WTC11 (cell line): ENCODE data around the gene TRIM47. TPM values are rescaled to one million over a fixed set of nuclear protein-coding genes. Genes with fewer than 3 reads are reported as not detected.
A peak's percentile ranks its signal among the peaks of the same experiment; 100 is the strongest.

Source experiments
- ATAC-seq: fragments of 200-7000 bp; cut with Tn5 transposase; 2 replicates; pipeline ENCODE4 v1.10.0; 2021; ENCODE audit warnings: mild to moderate bottlenecking, moderate library complexity
- CTCF ChIA-PET: fragments of 300-600 bp; sonication (Branson Sonifier 250); formaldehyde crosslinking; loops from one replicate; lab custom pipeline; 2021; ENCODE audit warnings: antibody characterized with exemption; lab: Charles Lee
- POLR2A ChIA-PET: fragments of 350-600 bp; sonication (Branson Sonifier 250); formaldehyde crosslinking; loops from one replicate; lab custom pipeline; 2021; ENCODE audit warnings: antibody characterized with exemption; lab: Charles Lee
- DNase-seq: peaks from one replicate; pipeline ENCODE4 v3.0.0; 2021; ENCODE audit warnings: low spot score
- H3K27ac Mint-ChIP-seq: 2 replicates; pipeline ENCODE4 v1.8.0; 2021; ENCODE audit warnings: mixed read lengths
- H3K27me3 Mint-ChIP-seq: 2 replicates; pipeline ENCODE4 v1.8.0; 2021; ENCODE audit warnings: low read depth, mild to moderate bottlenecking, moderate library complexity, mixed read lengths
- H3K36me3 Mint-ChIP-seq: 2 replicates; pipeline ENCODE4 v1.8.0; 2021; ENCODE audit warnings: mixed read lengths
- H3K4me1 Mint-ChIP-seq: 2 replicates; pipeline ENCODE4 v1.8.0; 2022; ENCODE audit warnings: mixed read lengths
- H3K4me3 Mint-ChIP-seq: 2 replicates; pipeline ENCODE4 v1.8.0; 2021; ENCODE audit warnings: mild to moderate bottlenecking, moderate library complexity, mixed read lengths
- H3K9me3 Mint-ChIP-seq: 2 replicates; pipeline ENCODE4 v1.8.0; 2021; ENCODE audit warnings: mixed read lengths
- ATF1 ChIP-seq: sonication (generic); formaldehyde crosslinking; IDR thresholded peaks from 2 replicates; pipeline ENCODE4 v1.8.1; 2023; ENCODE audit warnings: mild to moderate bottlenecking, moderate library complexity, missing genetic modification reagents
- CREM ChIP-seq: sonication (generic); formaldehyde crosslinking; IDR thresholded peaks from 2 replicates; pipeline ENCODE4 v1.8.1; 2022; ENCODE audit warnings: mild to moderate bottlenecking, missing genetic modification reagents, moderate library complexity
- FOXP1 ChIP-seq: sonication (generic); formaldehyde crosslinking; IDR thresholded peaks from 2 replicates; pipeline ENCODE4 v1.8.0; 2022; ENCODE audit warnings: missing genetic modification reagents, mild to moderate bottlenecking, moderate library complexity, borderline replicate concordance
- HMGA2 ChIP-seq: fragments of 250-450 bp; sonication (Bioruptor Pico); IDR thresholded peaks from 2 replicates; pipeline ENCODE4 v1.4.0; 2021; ENCODE audit warnings: mild to moderate bottlenecking, moderate library complexity
- SMAD3 ChIP-seq: sonication (generic); formaldehyde crosslinking; IDR thresholded peaks from 2 replicates; pipeline ENCODE4 v1.8.0; 2022; ENCODE audit warnings: missing genetic modification reagents, mild to moderate bottlenecking, borderline replicate concordance
- ZNF121 ChIP-seq: sonication (generic); formaldehyde crosslinking; IDR thresholded peaks from 2 replicates; pipeline ENCODE4 v1.8.0; 2023; ENCODE audit warnings: missing genetic modification reagents
- ZNF423 ChIP-seq: fragments of 250-450 bp; sonication (Bioruptor Pico); IDR thresholded peaks from 2 replicates; pipeline ENCODE4 v2.1.2; 2022; ENCODE audit warnings: mild to moderate bottlenecking, moderate library complexity
- total RNA-seq: library from RNA; stranded (reverse); gene quantifications from 3 replicates; pipeline ENCODE4 v1.2.3, GENCODE V29; 2021
- TF ChIP-seq, protein P1 (sequence below): fragments of 250-450 bp; sonication (Bioruptor Pico); IDR thresholded peaks from 2 replicates; pipeline ENCODE4 v1.9.0; 2021; ENCODE audit warnings: mild to moderate bottlenecking
- TF ChIP-seq, protein P2 (sequence below): sonication (generic); formaldehyde crosslinking; IDR thresholded peaks from 2 replicates; pipeline ENCODE4 v1.8.0; 2023; ENCODE audit warnings: missing genetic modification reagents
- TF ChIP-seq, protein P3 (sequence below): sonication (generic); formaldehyde crosslinking; IDR thresholded peaks from 2 replicates; pipeline ENCODE4 v1.8.1; 2023; ENCODE audit warnings: mild to moderate bottlenecking, moderate library complexity, missing genetic modification reagents
- TF ChIP-seq, protein P4 (sequence below): sonication (generic); formaldehyde crosslinking; IDR thresholded peaks from 2 replicates; pipeline ENCODE4 v1.8.1; 2022; ENCODE audit warnings: mild to moderate bottlenecking, moderate library complexity, missing genetic modification reagents
- TF ChIP-seq, protein P5 (sequence below): sonication (generic); formaldehyde crosslinking; IDR thresholded peaks from 2 replicates; pipeline ENCODE4 v1.8.0; 2023; ENCODE audit warnings: mild to moderate bottlenecking, missing genetic modification reagents
- TF ChIP-seq, protein P6 (sequence below): sonication (generic); formaldehyde crosslinking; IDR thresholded peaks from 2 replicates; pipeline ENCODE4 v1.8.1; 2022; ENCODE audit warnings: missing genetic modification reagents, borderline replicate concordance

Gene TRIM47
- total RNA-seq, 1 experiment from 2014 or later, result 10.0 TPM

DNA sequence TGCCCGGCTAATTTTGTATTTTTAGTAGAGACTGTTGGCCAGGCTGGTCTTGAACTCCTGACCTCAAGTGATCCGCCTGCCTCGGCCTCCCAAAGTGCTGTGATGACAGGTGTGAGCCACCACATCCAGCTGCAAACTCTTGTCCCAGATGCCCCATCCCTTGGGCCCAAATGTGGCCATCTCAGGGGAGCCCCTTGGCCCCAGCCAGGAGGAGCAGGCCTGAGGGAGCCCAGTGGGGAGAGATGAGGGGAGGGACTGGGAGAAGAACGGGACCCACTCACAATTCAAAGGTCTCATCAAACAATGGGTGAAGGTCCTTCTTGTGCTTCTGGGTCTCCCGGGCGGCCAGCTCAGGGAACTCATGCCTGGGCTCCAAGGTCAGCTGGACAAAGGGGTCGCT, 48.6 kb downstream of the TRIM47 start (continued):
- TF ChIP-seq CREM (CRISPR knock-in tag), result no peak
- TF ChIP-seq, protein P1, sequence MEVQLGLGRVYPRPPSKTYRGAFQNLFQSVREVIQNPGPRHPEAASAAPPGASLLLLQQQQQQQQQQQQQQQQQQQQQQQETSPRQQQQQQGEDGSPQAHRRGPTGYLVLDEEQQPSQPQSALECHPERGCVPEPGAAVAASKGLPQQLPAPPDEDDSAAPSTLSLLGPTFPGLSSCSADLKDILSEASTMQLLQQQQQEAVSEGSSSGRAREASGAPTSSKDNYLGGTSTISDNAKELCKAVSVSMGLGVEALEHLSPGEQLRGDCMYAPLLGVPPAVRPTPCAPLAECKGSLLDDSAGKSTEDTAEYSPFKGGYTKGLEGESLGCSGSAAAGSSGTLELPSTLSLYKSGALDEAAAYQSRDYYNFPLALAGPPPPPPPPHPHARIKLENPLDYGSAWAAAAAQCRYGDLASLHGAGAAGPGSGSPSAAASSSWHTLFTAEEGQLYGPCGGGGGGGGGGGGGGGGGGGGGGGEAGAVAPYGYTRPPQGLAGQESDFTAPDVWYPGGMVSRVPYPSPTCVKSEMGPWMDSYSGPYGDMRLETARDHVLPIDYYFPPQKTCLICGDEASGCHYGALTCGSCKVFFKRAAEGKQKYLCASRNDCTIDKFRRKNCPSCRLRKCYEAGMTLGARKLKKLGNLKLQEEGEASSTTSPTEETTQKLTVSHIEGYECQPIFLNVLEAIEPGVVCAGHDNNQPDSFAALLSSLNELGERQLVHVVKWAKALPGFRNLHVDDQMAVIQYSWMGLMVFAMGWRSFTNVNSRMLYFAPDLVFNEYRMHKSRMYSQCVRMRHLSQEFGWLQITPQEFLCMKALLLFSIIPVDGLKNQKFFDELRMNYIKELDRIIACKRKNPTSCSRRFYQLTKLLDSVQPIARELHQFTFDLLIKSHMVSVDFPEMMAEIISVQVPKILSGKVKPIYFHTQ (CRISPR knock-in tag), result no peak

DNA sequence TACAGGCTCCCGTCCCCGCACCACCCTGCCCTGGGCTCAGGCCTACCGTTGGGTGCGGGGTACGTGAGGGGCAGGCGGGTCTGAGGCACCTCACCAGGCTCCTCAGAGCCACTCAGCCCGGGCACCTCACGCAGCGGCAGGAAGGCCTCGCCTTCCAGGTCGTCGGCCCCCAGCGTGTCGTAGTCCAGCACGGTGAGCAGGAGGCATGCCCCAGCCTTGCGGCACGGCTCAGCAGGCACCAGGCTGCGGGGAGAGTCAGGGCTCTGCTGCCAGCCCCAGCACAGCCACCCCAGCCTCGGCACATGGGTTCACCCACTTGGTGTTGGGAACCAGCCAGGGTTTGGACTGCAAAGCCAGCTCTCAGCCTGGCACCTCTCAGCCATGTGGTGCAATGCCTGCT, 49.6 kb downstream of the TRIM47 start:
- Mint-ChIP-seq H3K4me1 (peaks cover 35% of the 10 kb centered on the region), H3K4me3 (no peak overlapping the region), H3K27ac (no peak overlapping the region), H3K9me3 (no peaks in the 10 kb centered on the region), H3K27me3 (no peaks in the 10 kb centered on the region), H3K36me3 (peaks cover 5% of the 10 kb centered on the region; the same call in 1 of the 2 replicates)
- no peak for DNase-seq
- CTCF ChIA-PET, result interaction anchor here (0.7 to 5.5 kb wide), 13 partner anchors 8 to 86 kb away, joined by 4 to 180 read pairs (median 22); partner anchors contain the start of genes GALK1, TRIM47, TRIM65 and UNC13D
- ATAC-seq, result no peak
- TF ChIP-seq ATF1 (CRISPR knock-in tag) (0 out of 2 replicates have a peak, but pooled peaks have one; percentile 25), FOXP1 (CRISPR knock-in tag) (0 out of 2 replicates have a peak, but pooled peaks have one; percentile 40), SMAD3 (CRISPR knock-in tag) (no peak), HMGA2 (CRISPR knock-in tag) (no peak)
- TF ChIP-seq, protein P2, sequence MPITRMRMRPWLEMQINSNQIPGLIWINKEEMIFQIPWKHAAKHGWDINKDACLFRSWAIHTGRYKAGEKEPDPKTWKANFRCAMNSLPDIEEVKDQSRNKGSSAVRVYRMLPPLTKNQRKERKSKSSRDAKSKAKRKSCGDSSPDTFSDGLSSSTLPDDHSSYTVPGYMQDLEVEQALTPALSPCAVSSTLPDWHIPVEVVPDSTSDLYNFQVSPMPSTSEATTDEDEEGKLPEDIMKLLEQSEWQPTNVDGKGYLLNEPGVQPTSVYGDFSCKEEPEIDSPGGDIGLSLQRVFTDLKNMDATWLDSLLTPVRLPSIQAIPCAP (CRISPR knock-in tag), result peak; percentile 71; the same call in 1 of the 2 replicates
- POLR2A ChIA-PET, result interaction anchor here (0.6 to 1.0 kb wide), 2 partner anchors 44 to 51 kb away, joined by 3 read pairs; partner anchors contain the start of gene UNK

DNA sequence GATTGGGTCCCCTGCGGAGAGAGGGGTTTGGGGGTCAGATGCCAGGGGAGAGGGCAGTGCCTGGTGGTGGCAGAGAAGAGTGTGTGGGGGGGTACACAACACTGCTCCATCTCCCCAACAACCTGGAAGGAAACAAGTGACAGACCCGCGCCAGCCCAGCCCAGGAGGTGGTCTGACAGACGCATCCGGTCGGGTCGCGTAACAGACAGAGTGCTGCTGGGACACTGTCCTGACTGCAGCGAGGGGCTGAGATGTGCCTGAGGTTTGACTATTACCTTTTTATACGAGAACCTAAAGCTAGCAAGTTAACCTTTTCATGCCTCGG, 50.3 kb downstream of the TRIM47 start:
- H3K4me3 Mint-ChIP-seq, result peak overlapping the region; percentile 47
- peaks cover 5% of the 10 kb centered on the region; the same call in 1 of the 2 replicates for H3K36me3 Mint-ChIP-seq
- TF ChIP-seq, protein P3, sequence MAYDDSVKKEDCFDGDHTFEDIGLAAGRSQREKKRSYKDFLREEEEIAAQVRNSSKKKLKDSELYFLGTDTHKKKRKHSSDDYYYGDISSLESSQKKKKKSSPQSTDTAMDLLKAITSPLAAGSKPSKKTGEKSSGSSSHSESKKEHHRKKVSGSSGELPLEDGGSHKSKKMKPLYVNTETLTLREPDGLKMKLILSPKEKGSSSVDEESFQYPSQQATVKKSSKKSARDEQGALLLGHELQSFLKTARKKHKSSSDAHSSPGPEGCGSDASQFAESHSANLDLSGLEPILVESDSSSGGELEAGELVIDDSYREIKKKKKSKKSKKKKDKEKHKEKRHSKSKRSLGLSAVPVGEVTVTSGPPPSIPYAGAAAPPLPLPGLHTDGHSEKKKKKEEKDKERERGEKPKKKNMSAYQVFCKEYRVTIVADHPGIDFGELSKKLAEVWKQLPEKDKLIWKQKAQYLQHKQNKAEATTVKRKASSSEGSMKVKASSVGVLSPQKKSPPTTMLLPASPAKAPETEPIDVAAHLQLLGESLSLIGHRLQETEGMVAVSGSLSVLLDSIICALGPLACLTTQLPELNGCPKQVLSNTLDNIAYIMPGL (CRISPR knock-in tag), result peak; percentile 1; the same call in 1 of the 2 replicates
- TF ChIP-seq ZNF423 (CRISPR knock-in tag) (no peak; the same call in 1 of the 2 replicates), ZNF121 (CRISPR knock-in tag) (no peak), ATF1 (CRISPR knock-in tag) (0 out of 2 replicates have a peak, but pooled peaks have one; percentile 15)
- TF ChIP-seq, protein P4, sequence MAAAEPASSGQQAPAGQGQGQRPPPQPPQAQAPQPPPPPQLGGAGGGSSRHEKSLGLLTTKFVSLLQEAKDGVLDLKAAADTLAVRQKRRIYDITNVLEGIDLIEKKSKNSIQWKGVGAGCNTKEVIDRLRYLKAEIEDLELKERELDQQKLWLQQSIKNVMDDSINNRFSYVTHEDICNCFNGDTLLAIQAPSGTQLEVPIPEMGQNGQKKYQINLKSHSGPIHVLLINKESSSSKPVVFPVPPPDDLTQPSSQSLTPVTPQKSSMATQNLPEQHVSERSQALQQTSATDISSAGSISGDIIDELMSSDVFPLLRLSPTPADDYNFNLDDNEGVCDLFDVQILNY (CRISPR knock-in tag), result no peak
- TF ChIP-seq, protein P5, sequence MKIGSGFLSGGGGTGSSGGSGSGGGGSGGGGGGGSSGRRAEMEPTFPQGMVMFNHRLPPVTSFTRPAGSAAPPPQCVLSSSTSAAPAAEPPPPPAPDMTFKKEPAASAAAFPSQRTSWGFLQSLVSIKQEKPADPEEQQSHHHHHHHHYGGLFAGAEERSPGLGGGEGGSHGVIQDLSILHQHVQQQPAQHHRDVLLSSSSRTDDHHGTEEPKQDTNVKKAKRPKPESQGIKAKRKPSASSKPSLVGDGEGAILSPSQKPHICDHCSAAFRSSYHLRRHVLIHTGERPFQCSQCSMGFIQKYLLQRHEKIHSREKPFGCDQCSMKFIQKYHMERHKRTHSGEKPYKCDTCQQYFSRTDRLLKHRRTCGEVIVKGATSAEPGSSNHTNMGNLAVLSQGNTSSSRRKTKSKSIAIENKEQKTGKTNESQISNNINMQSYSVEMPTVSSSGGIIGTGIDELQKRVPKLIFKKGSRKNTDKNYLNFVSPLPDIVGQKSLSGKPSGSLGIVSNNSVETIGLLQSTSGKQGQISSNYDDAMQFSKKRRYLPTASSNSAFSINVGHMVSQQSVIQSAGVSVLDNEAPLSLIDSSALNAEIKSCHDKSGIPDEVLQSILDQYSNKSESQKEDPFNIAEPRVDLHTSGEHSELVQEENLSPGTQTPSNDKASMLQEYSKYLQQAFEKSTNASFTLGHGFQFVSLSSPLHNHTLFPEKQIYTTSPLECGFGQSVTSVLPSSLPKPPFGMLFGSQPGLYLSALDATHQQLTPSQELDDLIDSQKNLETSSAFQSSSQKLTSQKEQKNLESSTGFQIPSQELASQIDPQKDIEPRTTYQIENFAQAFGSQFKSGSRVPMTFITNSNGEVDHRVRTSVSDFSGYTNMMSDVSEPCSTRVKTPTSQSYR (CRISPR knock-in tag), result 0 out of 2 replicates have a peak, but pooled peaks have one; percentile 4
- TF ChIP-seq, protein P6, sequence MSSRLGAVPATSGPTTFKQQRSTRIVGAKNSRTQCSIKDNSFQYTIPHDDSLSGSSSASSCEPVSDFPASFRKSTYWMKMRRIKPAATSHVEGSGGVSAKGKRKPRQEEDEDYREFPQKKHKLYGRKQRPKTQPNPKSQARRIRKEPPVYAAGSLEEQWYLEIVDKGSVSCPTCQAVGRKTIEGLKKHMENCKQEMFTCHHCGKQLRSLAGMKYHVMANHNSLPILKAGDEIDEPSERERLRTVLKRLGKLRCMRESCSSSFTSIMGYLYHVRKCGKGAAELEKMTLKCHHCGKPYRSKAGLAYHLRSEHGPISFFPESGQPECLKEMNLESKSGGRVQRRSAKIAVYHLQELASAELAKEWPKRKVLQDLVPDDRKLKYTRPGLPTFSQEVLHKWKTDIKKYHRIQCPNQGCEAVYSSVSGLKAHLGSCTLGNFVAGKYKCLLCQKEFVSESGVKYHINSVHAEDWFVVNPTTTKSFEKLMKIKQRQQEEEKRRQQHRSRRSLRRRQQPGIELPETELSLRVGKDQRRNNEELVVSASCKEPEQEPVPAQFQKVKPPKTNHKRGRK, result no peak
- DNase-seq, result no peak
- H3K4me1 Mint-ChIP-seq, result peaks cover 29% of the 10 kb centered on the region
- POLR2A ChIA-PET, result interaction anchor here (0.6 to 1.7 kb wide), 6 partner anchors 11 to 50 kb away, joined by 3 to 4 read pairs (median 3); partner anchors contain the start of genes UNC13D, UNK and WBP2
- H3K27me3 Mint-ChIP-seq, result no peaks in the 10 kb centered on the region
- ATAC-seq, result no peak
- CTCF ChIA-PET, result interaction anchor here (0.7 to 5.5 kb wide), 20 partner anchors 9 to 325 kb away, joined by 3 to 180 read pairs (median 12); partner anchors contain the start of genes GALK1, TRIM47, UNC13D and UNK
- H3K9me3 Mint-ChIP-seq, result no peaks in the 10 kb centered on the region
- peak overlapping the region; percentile 63 for H3K27ac Mint-ChIP-seq
